Measurements from ENCODE around the gene SCN4B.

Gene SCN4B

DNA sequence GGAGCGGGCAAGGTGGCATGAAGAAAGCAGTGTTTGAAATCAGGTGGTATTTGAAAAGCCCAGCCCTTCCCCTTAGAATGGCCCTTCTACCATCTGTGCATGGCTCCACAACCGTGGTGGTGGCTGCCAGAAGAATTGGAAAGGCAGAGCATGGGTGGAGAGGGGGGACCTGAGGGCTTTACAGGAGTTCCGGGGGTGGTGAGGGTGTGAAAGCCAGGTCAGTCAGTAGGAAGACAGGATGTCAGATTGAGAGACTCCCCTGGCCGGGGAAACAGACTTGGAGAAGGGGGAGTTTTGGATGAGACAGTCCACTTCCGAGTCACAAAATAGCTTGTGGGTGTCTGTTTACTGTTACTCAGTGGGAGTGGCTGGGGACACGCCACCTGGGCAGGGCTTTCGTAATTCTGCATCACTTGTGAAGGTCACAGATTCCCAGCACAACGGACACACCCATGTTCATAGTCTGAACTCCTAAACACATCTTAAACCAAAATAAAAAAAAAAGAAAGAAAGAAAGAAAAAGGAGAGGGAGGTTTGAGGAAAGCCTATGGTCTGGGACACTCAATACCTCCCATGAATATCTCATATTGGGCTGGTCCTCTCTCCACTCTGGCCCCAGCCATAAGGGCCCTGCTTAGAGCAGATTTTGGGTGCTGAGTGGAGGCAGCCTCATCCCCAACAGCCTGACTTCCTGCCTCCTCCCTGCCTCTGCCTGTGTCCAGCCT is 41.4 kb downstream of the SCN4B start (continued):
- TF ChIP-seq CREB5 (CRISPR knock-in tag; IDR thresholded peaks at IDR 0.05; ENCODE audit: low read depth) (no peak), TOX (CRISPR knock-in tag; IDR thresholded peaks at IDR 0.05; ENCODE audit: borderline replicate concordance) (no peak), ZFP3 (CRISPR knock-in tag; IDR thresholded peaks at IDR 0.05) (no peak)

DNA sequence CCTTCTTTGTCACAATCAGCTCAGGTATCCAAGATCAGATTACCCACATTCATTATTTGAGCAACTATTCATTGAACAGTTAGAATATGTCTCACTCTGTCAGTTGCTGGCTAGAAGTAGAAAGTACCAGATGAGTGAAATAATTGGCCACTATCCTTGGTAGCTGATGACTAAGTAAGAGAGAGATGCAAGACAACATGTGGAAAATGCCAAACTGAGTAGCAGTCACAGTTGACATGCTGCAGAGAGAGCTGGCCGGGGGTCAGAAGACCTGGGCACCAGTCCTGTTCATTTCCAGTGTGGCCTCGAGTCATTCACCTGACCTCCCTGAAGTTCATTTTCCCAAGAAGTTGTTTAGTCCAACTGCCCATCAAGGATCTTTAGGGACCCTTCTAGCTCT is 43.4 kb downstream of the SCN4B start:
- TF ChIP-seq BACH2 (CRISPR knock-in tag; IDR thresholded peaks at IDR 0.05; ENCODE audit: borderline replicate concordance) (no peak), ZC3H10 (CRISPR knock-in tag; IDR thresholded peaks at IDR 0.05) (no peak), CSRNP3 (CRISPR knock-in tag; IDR thresholded peaks at IDR 0.05) (no peak), SNAI2 (CRISPR knock-in tag; IDR thresholded peaks at IDR 0.05) (no peak), CREB5 (CRISPR knock-in tag; IDR thresholded peaks at IDR 0.05; ENCODE audit: low read depth) (no peak), ESRRG (CRISPR knock-in tag; IDR thresholded peaks at IDR 0.05) (no peak)
- ATAC-seq: no peak

DNA sequence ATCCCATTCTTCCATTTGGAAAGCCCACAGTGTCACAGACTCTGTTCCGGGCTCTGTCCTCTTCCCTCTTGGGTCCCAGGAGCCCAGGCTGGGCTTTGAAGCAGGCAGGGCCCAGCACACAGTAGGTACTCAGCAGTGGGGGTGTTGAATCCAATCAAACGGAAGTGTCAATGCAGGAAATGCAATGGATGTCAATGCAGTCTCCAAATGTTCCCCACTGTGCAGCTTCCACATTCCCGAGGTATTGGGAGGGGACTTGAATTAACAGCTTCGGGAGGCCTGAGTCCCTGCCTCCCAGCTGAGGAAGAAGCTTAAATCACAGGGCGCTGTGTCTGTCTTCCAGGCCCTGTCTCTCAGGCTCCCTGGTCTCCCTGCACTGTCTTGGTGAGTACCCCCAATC is 44.1 kb downstream of the SCN4B start:
- TF ChIP-seq CREB5 (CRISPR knock-in tag; IDR thresholded peaks at IDR 0.05; ENCODE audit: low read depth): no peak
- no peak for TF ChIP-seq GLIS3 (CRISPR knock-in tag; IDR thresholded peaks at IDR 0.05)
- no peak for TF ChIP-seq TCF4 (CRISPR knock-in tag; IDR thresholded peaks at IDR 0.05; ENCODE audit: borderline replicate concordance)
- no peak for TF ChIP-seq SNAI2 (CRISPR knock-in tag; IDR thresholded peaks at IDR 0.05)
- TF ChIP-seq CSRNP3 (CRISPR knock-in tag; IDR thresholded peaks at IDR 0.05): no peak
- no peak for TF ChIP-seq ARNTL (CRISPR knock-in tag; IDR thresholded peaks at IDR 0.05; ENCODE audit: borderline replicate concordance, low read depth)
- no peak for TF ChIP-seq TOX (CRISPR knock-in tag; IDR thresholded peaks at IDR 0.05; ENCODE audit: borderline replicate concordance)
- no peak for TF ChIP-seq ZNF70 (CRISPR knock-in tag; IDR thresholded peaks at IDR 0.05)
- TF ChIP-seq ZNF8 (CRISPR knock-in tag; IDR thresholded peaks at IDR 0.05): no peak
- no peak for TF ChIP-seq OSR1 (CRISPR knock-in tag; IDR thresholded peaks at IDR 0.05)
- no peak for TF ChIP-seq ESRRG (CRISPR knock-in tag; IDR thresholded peaks at IDR 0.05)
- TF ChIP-seq ZNF565 (CRISPR knock-in tag; conservative IDR thresholded peaks at IDR 0.05; ENCODE audit: low read depth): no peak
- no peak for ATAC-seq

GRCh38 chr11:118106789-118107335 is 45.8 kb downstream of the SCN4B start:
- no peak for ATAC-seq
- no peak for TF ChIP-seq ZFP30 (CRISPR knock-in tag; IDR thresholded peaks at IDR 0.05)
- TF ChIP-seq ZNF565 (CRISPR knock-in tag; conservative IDR thresholded peaks at IDR 0.05; ENCODE audit: low read depth): no peak
- TF ChIP-seq ZC3H10 (CRISPR knock-in tag; IDR thresholded peaks at IDR 0.05): no peak
- TF ChIP-seq, protein P1, sequence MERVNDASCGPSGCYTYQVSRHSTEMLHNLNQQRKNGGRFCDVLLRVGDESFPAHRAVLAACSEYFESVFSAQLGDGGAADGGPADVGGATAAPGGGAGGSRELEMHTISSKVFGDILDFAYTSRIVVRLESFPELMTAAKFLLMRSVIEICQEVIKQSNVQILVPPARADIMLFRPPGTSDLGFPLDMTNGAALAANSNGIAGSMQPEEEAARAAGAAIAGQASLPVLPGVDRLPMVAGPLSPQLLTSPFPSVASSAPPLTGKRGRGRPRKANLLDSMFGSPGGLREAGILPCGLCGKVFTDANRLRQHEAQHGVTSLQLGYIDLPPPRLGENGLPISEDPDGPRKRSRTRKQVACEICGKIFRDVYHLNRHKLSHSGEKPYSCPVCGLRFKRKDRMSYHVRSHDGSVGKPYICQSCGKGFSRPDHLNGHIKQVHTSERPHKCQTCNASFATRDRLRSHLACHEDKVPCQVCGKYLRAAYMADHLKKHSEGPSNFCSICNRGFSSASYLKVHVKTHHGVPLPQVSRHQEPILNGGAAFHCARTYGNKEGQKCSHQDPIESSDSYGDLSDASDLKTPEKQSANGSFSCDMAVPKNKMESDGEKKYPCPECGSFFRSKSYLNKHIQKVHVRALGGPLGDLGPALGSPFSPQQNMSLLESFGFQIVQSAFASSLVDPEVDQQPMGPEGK (CRISPR knock-in tag; IDR thresholded peaks at IDR 0.05; ENCODE audit: borderline replicate concordance): no peak
- TF ChIP-seq GLIS3 (CRISPR knock-in tag; IDR thresholded peaks at IDR 0.05): no peak
- no peak for TF ChIP-seq OSR1 (CRISPR knock-in tag; IDR thresholded peaks at IDR 0.05)
- TF ChIP-seq CREB5 (CRISPR knock-in tag; IDR thresholded peaks at IDR 0.05; ENCODE audit: low read depth): no peak
- no peak for TF ChIP-seq ESRRG (CRISPR knock-in tag; IDR thresholded peaks at IDR 0.05)
- no peak for TF ChIP-seq ZNF8 (CRISPR knock-in tag; IDR thresholded peaks at IDR 0.05)
- TF ChIP-seq SNAI2 (CRISPR knock-in tag; IDR thresholded peaks at IDR 0.05): no peak
- no peak for TF ChIP-seq RARB (CRISPR knock-in tag; IDR thresholded peaks at IDR 0.05)
- no peak for TF ChIP-seq BACH2 (CRISPR knock-in tag; IDR thresholded peaks at IDR 0.05; ENCODE audit: borderline replicate concordance)
- no peak for TF ChIP-seq ZFP3 (CRISPR knock-in tag; IDR thresholded peaks at IDR 0.05)
- TF ChIP-seq, protein P2, sequence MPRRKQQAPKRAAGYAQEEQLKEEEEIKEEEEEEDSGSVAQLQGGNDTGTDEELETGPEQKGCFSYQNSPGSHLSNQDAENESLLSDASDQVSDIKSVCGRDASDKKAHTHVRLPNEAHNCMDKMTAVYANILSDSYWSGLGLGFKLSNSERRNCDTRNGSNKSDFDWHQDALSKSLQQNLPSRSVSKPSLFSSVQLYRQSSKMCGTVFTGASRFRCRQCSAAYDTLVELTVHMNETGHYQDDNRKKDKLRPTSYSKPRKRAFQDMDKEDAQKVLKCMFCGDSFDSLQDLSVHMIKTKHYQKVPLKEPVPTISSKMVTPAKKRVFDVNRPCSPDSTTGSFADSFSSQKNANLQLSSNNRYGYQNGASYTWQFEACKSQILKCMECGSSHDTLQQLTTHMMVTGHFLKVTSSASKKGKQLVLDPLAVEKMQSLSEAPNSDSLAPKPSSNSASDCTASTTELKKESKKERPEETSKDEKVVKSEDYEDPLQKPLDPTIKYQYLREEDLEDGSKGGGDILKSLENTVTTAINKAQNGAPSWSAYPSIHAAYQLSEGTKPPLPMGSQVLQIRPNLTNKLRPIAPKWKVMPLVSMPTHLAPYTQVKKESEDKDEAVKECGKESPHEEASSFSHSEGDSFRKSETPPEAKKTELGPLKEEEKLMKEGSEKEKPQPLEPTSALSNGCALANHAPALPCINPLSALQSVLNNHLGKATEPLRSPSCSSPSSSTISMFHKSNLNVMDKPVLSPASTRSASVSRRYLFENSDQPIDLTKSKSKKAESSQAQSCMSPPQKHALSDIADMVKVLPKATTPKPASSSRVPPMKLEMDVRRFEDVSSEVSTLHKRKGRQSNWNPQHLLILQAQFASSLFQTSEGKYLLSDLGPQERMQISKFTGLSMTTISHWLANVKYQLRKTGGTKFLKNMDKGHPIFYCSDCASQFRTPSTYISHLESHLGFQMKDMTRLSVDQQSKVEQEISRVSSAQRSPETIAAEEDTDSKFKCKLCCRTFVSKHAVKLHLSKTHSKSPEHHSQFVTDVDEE (CRISPR knock-in tag; IDR thresholded peaks at IDR 0.05): no peak

Data from SK-N-SH treated with all-trans-retinoic acid at 6 μM for 48 hours (cell line).